ENCODE results near the gene RRAS2.
A peak's percentile ranks its signal among the peaks of the same experiment; 100 is the strongest.

RRAS2 gene

GRCh38 chr11:14323118-14323676 is 35.8 kb downstream of the RRAS2 start:
- TF ChIP-seq CTCF (IDR thresholded peaks at IDR 0.05; ENCODE audit: low read depth, low read length, missing control alignments), result no peak
- no peak for DNase-seq
- Histone ChIP-seq H3K4me3 (ENCODE audit: low read depth, low read length) (no peak overlapping the region), H3K27ac (no peak overlapping the region), H3K36me3 (replicated peaks) (no peaks in the 10 kb centered on the region), H3K27me3 (replicated peaks) (no peaks in the 10 kb centered on the region)
- in situ Hi-C loops (cut with HindIII; ENCODE audit: low pct_ligation_motif_present, low sequenced_read_pairs), result no loop called here

GRCh38 chr11:14322510-14322909 is 36.5 kb downstream of the RRAS2 start:
- no peak for TF ChIP-seq CTCF (IDR thresholded peaks at IDR 0.05; ENCODE audit: low read depth, low read length, missing control alignments)
- Histone ChIP-seq H3K27me3 (replicated peaks) (no peaks in the 10 kb centered on the region), H3K27ac (no peak overlapping the region), H3K4me3 (ENCODE audit: low read depth, low read length) (no peak overlapping the region), H3K36me3 (replicated peaks) (no peaks in the 10 kb centered on the region)
- in situ Hi-C loops (cut with HindIII; ENCODE audit: low pct_ligation_motif_present, low sequenced_read_pairs), result no loop called here
- no peak for DNase-seq

- in situ Hi-C loops (cut with HindIII; ENCODE audit: low pct_ligation_motif_present, low sequenced_read_pairs), result no loop called here
- no peak for TF ChIP-seq CTCF (IDR thresholded peaks at IDR 0.05; ENCODE audit: low read depth, low read length, missing control alignments)
- Histone ChIP-seq H3K36me3 (replicated peaks) (peaks cover 2% of the 10 kb centered on the region), H3K4me3 (ENCODE audit: low read depth, low read length) (no peak overlapping the region), H3K27ac (peak overlapping the region; percentile 81), H3K27me3 (replicated peaks) (no peaks in the 10 kb centered on the region)
- peak; percentile 38 for DNase-seq
Measured at GRCh38 chr11:14320020-14320419, 39.0 kb downstream of the RRAS2 start.

DNA sequence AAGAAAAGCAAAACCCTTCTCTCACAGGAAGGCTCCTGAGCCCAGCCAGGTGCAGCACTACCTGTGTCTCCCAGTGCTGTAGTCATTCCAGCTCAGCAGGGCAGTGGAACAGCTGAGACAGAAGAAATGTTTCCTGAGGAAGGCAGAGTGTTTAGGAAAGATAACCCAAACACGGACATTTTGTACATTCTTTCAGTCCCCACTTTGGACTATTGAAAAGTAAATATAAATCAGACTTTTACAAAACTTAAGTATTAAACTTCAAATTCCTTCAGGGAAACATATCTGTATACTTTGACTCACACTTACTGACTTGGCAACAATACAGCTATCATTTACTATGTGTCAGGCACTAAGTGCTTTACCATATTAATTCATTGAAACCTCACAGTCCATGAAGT is 40.4 kb downstream of the RRAS2 start:
- TF ChIP-seq CTCF (IDR thresholded peaks at IDR 0.05; ENCODE audit: low read depth, low read length, missing control alignments), result no peak
- H3K36me3 ChIP-seq (replicated peaks), result peaks cover 2% of the 10 kb centered on the region
- H3K4me3 ChIP-seq (ENCODE audit: low read depth, low read length), result no peak overlapping the region
- DNase-seq, result no peak
- no peak overlapping the region for H3K27ac ChIP-seq
- no peaks in the 10 kb centered on the region for H3K27me3 ChIP-seq (replicated peaks)
- in situ Hi-C loops (cut with HindIII; ENCODE audit: low pct_ligation_motif_present, low sequenced_read_pairs), result no loop called here

GRCh38 chr11:14317659-14318325 is 41.2 kb downstream of the RRAS2 start:
- in situ Hi-C loops (cut with HindIII; ENCODE audit: low pct_ligation_motif_present, low sequenced_read_pairs), result no loop called here
- no peak for TF ChIP-seq CTCF (IDR thresholded peaks at IDR 0.05; ENCODE audit: low read depth, low read length, missing control alignments)
- Histone ChIP-seq H3K36me3 (replicated peaks) (peaks cover 2% of the 10 kb centered on the region), H3K4me3 (ENCODE audit: low read depth, low read length) (no peak overlapping the region), H3K27me3 (replicated peaks) (no peaks in the 10 kb centered on the region), H3K27ac (no peak overlapping the region)
- no peak for DNase-seq

- in situ Hi-C loops (cut with HindIII; ENCODE audit: low pct_ligation_motif_present, low sequenced_read_pairs), result no loop called here
- no peak overlapping the region for H3K4me3 ChIP-seq (ENCODE audit: low read depth, low read length)
- H3K36me3 ChIP-seq (replicated peaks), result peaks cover 2% of the 10 kb centered on the region
- DNase-seq, result no peak
- no peak overlapping the region for H3K27ac ChIP-seq
- TF ChIP-seq CTCF (IDR thresholded peaks at IDR 0.05; ENCODE audit: low read depth, low read length, missing control alignments), result no peak
- no peaks in the 10 kb centered on the region for H3K27me3 ChIP-seq (replicated peaks)
Measured at GRCh38 chr11:14315130-14315529, 43.9 kb downstream of the RRAS2 start.
